GM04504 (cell line): ENCODE data around the gene CES4A.
"Not testable (repeated sequence)": the region's sequence is repeated elsewhere in the genome, so short reads cannot be mapped to it uniquely, and the experiment has no call there.

Source experiments
- DNase-seq: peaks from one replicate; pipeline ENCODE4 v3.0.0-alpha.2; 2012; ENCODE audit warnings: low read depth

The CES4A gene

GRCh38 chr16:66956154-66956457 lies 32.3 kb upstream of the CES4A start:
- DNase-seq = not testable (repeated sequence)

- no peak for DNase-seq
These were observed 29.3 kb upstream of the CES4A start for GRCh38 chr16:66958857-66959703.

DNA sequence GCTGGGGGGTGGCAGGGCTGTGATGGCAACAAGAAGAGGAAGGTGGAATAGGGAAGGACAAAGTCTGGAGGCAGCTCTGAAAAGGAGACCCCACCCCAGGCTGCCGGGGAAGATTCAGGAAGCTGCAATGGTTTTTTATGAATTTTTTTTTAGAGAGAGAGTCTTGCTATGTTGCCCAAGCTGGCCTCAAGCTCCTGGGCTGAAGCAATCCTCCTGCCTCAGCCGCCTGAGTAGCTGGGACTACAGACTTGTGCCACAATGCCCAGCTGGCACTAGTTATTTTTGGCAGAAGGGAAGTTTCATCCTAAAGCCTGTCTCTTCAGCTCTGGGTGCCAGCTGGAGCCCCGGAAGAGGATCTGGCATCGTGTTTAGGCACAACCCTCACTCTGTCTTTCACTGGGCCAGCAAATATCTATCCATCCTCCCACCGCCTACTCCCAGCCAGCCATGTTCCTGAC lies 28.7 kb upstream of the CES4A start:
- no peak for DNase-seq

DNA sequence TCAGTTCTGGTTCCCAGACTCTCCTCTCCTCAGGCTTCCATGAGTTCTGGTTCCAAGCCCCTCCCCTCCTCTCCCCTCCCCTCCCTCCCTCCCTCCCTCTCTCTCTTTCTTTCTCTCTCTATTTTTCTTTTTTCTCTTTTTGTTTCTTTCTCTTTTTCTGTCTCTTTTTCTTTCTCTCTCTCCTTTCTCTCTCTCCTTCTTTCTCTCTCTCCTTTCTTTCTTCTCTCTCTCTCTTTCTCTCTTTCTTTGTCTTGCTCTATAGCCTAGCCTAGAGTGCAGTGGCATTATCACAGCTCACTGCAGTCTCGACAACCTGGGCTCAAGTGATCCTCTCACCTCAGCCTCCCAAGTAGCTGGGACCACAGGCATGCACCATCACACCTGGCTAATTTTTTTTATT lies 28.1 kb upstream of the CES4A start:
- no peak for DNase-seq

GRCh38 chr16:66961065-66961744 lies 27.2 kb upstream of the CES4A start, which contains the start of gene CES3:
Gene CES3 (plus strand): TSS chr16:66961266. CDS start chr16:66961308, 42 bp downstream.
- DNase-seq = peak; percentile 35

DNA sequence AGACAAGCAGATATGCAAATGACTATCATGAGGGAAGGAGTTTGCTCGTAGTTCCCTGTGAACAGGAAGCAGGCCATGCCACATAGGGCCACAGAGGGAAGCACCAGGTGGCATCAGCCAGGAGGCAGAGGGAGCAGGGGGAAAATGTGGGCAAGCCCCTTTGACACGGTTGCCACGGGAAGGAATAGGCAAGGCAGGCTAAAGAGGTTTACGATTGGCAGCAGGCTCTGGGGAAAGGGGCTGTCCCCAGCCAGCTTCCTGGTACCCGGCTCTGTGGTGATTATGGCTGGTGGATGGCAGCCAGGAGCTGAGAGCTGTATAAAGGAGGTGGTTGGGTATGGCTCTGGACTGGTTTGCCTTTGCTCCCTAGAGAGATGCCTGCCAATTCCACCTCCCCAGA lies 26.5 kb upstream of the CES4A start:
- DNase-seq = no peak

DNA sequence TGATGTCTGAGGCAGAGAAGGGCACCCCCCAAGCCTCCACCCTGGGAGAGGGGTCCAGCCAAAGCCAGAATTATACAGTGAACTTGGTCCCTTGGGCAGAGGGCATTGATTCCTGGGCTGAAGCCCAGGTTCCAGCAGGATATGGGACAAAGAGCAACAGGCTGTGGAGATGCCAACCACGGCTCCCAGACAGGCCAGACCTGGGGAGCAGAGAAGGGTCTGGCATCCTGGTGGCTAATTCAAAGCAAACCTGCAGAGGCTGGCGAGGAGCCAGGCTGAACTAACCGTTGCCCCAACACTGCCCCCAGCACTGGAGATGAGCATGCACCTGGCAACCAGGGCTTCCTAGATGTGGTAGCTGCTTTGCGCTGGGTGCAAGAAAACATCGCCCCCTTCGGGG lies 24.3 kb upstream of the CES4A start:
- no peak for DNase-seq

- no peak for DNase-seq
These were observed 19.5 kb upstream of the CES4A start for GRCh38 chr16:66968847-66969246.

GRCh38 chr16:66970775-66971720 lies 17.3 kb upstream of the CES4A start:
- DNase-seq = no peak

GRCh38 chr16:66972983-66973382 lies 15.4 kb upstream of the CES4A start:
- DNase-seq = no peak

GRCh38 chr16:66973716-66974115 lies 14.7 kb upstream of the CES4A start:
- no peak for DNase-seq

DNA sequence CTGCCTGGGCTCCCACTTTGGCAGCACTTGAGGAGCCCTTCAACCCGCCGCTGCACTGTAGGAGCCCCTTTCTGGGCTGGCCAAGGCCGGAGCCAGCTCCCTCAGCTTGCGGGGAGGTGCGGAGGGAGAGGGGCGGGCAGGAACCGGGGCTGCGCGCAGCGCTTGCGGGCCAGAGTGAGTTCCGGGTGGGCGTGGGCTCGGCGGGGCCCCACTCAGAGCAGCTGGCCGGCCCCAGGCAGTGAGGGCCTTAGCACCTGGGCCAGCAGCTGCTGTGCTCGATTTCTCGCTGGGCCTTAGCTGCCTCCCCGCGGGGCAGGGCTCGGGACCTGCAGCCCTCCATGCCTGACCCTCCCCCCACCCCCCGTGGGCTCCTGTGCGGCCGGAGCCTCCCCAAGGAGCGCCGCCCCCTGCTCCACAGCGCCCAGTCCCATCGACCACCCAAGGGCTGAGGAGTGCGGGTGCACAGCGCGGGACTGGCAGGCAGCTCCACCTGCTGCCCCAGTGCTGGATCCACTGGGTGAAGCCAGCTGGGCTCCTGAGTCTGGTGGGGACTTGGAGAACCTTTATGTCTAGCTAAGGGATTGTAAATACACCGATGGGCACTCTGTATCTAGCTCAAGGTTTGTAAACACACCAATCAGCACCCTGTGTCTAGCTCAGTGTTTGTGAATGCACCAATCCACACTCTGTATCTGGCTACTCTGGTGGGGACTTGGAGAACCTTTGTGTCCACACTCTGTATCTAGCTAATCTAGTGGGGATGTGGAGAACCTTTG lies 14.0 kb upstream of the CES4A start:
- not testable (repeated sequence) for DNase-seq

DNA sequence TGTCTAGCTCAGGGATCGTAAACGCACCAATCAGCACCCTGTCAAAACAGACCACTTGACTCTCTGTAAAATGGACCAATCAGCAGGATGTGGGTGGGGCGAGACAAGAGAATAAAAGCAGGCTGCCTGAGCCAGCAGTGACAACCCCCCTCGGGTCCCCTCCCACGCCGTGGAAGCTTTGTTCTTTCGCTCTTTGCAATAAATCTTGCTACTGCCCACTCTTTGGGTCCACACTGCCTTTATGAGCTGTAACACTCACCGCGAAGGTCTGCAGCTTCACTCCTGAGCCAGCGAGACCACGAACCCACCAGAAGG lies 13.5 kb upstream of the CES4A start:
- not testable (repeated sequence) for DNase-seq

DNA sequence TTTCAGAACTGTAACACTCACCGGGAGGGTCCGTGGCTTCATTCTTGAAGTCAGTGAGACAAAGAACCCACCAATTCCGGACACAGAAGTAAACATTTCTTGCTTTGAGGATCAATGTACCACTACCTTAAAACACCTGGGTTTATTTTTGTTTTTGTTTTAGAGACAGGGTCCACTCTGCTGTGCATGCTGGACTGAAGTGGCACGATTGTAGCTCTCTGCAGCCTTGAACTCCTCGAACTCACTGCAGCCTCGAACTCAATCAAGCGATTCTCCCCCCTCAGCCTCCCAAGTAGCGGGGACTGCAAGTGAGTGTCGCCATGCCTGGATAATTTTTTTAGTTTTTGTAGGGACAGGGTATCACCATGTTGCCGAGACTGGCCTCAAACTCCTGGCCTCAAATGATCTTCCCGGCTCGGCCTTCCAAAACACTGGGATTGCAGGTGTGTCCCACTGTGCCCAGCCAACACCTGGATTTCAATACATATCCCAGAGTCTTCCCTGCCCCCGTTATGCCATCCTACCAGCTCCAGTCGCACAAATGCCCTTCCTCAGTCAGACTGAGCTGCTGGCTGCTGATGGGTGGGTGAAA lies 13.0 kb upstream of the CES4A start:
- no peak for DNase-seq

DNA sequence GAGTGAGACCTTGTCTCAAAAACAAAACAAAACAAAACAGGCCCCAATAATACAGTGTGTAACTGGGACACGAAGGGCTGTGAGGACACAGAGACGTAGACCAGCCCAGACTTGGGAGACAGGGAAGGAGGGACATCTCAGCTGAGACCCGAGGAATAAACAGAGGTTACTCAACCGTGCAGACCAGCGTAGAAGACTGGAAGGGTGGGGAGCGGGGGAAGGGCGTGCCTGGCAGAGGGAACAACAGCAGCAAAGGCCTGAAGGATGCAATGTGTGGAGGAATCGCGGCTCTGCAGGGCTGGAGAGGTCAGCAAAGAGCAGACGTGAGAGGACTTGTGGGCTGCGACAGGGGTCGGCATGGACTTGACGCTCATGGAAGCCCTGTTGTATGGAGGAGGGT lies 11.6 kb upstream of the CES4A start:
- no peak for DNase-seq

DNA sequence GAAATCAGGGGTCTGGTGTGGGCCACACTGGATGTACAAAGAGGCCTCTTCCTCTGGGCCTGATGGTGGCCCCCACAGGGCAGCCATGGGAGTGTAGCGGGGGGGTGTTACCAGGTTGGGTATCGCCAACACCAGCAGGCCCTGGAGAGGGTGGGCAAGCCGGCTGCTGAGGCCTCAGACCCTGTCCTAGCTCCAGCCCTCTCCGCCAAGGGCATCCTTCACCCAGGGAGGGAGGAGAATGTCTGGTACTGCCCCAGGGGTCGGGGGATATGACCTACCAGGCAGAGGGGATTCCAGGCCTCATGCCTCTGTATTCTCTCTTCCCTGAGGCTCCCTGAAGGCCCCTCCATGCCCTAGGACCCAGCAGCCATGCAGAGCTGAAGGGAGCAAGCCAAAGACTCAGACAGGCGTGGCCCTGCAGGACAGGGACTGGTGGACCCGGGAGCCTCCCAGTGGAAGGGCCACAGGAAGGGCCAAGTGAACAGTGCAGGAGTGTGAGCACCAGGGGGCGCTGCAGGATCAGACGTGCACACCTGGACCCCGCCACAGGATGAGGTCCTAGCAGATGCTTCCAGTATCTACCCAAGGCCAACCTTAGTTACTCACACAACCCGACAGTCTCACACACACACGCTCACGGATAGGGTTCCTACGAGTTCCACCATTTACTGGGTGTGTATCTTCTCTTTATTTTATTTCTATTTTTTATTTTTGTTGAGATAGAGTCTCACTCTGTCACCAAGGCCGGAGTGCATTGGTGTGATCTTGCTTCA lies 10.9 kb upstream of the CES4A start:
- peak; percentile 59 for DNase-seq

GRCh38 chr16:66979011-66979717 lies 9.2 kb upstream of the CES4A start:
- DNase-seq = no peak

GRCh38 chr16:66983033-66983432 lies 5.4 kb upstream of the CES4A start:
- no peak for DNase-seq

DNA sequence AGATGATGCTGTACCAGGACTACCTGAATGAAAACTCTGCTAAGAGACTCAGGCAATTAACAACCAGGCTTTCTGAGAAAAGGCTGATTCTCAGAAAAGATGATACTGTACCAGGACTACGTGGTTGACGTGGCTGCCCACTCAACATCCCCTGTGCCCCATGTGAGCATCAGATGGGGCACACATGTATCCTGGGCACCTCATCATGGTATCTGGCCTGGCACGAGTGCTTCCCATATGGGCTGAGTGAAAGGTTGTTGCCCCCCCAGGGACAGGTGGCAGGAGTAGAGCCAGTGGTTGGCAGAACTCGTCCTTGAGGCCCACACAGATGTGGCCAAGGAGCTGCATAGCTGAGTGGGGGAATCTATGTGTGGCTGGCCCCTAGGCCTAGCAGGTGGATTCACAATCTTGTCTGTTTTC lies 3.5 kb upstream of the CES4A start:
- DNase-seq = no peak

GRCh38 chr16:66986559-66986958 lies 1.8 kb upstream of the CES4A start:
- no peak for DNase-seq
